Osteocyte (in vitro differentiated cells): ENCODE results near the gene ARID4A. TPM values are rescaled to one million over a fixed set of nuclear protein-coding genes. Genes with fewer than 3 reads are reported as not detected.
"Not testable (repeated sequence)": the region's sequence is repeated elsewhere in the genome, so short reads cannot be mapped to it uniquely, and the experiment has no call there.

Source experiments
- DNase-seq: peaks from one replicate; pipeline ENCODE4 v3.0.0; 2021; ENCODE audit warnings: mixed read lengths; ENCODE audit not compliant: unreplicated experiment; ENCODE audit errors: extremely low spot score
- H3K27ac Mint-ChIP-seq: one replicate; pipeline ENCODE4 v1.8.0; 2021; ENCODE audit warnings: mild to moderate bottlenecking, mixed read lengths; ENCODE audit not compliant: unreplicated experiment
- H3K27me3 Mint-ChIP-seq: one replicate; pipeline ENCODE4 v1.8.0; 2021; ENCODE audit warnings: mixed read lengths; ENCODE audit not compliant: unreplicated experiment
- H3K36me3 Mint-ChIP-seq: one replicate; pipeline ENCODE4 v1.8.0; 2021; ENCODE audit warnings: mixed read lengths; ENCODE audit not compliant: unreplicated experiment
- H3K4me1 Mint-ChIP-seq: one replicate; pipeline ENCODE4 v1.8.0; 2021; ENCODE audit warnings: mixed read lengths; ENCODE audit not compliant: unreplicated experiment
- H3K4me3 Mint-ChIP-seq: one replicate; pipeline ENCODE4 v1.8.0; 2021; ENCODE audit warnings: mild to moderate bottlenecking, moderate library complexity, mixed read lengths; ENCODE audit not compliant: unreplicated experiment
- H3K9me3 Mint-ChIP-seq: one replicate; pipeline ENCODE4 v1.8.0; 2021; ENCODE audit warnings: mixed read lengths; ENCODE audit not compliant: unreplicated experiment
- total RNA-seq: library from RNA; stranded (reverse); gene quantifications from 2 replicates; pipeline ENCODE4 v1.2.1, GENCODE V29; 2021
- TF ChIP-seq, protein P1 (sequence below): fragments of 200-600 bp; sonication (generic); IDR thresholded peaks from 2 replicates; pipeline ENCODE4 v1.5.0; 2021; ENCODE audit warnings: antibody characterized with exemption, mild to moderate bottlenecking, moderate library complexity

The ARID4A gene
- total RNA-seq, 1 donor from 2014 or later, result 19.1 TPM

DNA sequence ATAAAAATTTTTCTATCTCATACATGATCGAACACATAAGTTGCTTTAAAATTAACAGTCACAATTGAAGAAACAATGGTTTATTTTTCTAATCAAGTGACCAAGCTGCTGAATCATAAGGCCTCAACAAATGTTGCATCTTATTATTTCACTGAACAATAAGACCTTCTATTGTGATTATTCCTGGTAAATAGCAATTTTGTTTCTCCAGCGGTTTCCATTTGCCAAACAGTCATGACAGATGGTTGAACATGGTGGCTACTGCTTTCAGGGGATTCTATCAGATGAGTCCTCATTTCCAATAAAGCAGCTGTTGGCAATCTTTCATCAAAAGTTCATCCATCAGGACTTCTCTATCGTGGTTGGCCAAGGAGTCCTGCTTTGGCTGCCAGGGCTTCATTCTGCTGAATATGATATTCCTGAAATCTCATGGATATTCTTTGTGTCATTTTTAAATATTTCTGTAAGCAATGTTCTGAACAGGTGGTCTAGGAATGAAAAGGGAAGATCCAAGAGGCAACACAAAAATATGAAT lies 110.4 kb downstream of the ARID4A start:
- no peak overlapping the region for H3K4me3 Mint-ChIP-seq
- TF ChIP-seq, protein P1, sequence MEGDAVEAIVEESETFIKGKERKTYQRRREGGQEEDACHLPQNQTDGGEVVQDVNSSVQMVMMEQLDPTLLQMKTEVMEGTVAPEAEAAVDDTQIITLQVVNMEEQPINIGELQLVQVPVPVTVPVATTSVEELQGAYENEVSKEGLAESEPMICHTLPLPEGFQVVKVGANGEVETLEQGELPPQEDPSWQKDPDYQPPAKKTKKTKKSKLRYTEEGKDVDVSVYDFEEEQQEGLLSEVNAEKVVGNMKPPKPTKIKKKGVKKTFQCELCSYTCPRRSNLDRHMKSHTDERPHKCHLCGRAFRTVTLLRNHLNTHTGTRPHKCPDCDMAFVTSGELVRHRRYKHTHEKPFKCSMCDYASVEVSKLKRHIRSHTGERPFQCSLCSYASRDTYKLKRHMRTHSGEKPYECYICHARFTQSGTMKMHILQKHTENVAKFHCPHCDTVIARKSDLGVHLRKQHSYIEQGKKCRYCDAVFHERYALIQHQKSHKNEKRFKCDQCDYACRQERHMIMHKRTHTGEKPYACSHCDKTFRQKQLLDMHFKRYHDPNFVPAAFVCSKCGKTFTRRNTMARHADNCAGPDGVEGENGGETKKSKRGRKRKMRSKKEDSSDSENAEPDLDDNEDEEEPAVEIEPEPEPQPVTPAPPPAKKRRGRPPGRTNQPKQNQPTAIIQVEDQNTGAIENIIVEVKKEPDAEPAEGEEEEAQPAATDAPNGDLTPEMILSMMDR, result no peak
- DNase-seq, result no peak
- H3K36me3 Mint-ChIP-seq, result peaks cover 34% of the 10 kb centered on the region
- no peaks in the 10 kb centered on the region for H3K27me3 Mint-ChIP-seq
- H3K27ac Mint-ChIP-seq, result no peak overlapping the region
- no peaks in the 10 kb centered on the region for H3K4me1 Mint-ChIP-seq
- no peaks in the 10 kb centered on the region for H3K9me3 Mint-ChIP-seq

DNA sequence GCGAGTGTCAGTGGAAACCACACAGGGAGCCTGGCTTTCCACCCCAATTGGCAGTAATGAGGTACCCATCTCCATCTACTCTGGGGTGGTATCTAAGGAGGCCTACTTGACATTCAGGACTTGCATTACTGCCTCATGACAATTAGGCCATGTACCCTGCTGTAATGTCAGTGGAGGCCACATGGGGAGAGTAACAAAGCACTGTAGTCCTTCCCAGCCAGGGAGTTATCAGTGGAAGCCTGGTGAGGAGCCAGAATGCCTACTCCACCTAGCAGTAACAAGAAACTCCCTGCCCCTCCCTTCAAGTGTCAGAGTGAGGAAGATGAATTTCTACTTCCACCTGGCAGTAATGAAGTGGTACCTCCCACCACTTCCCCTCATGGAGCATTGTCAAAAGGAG lies 116.5 kb downstream of the ARID4A start:
- Mint-ChIP-seq H3K27me3 (no peaks in the 10 kb centered on the region), H3K9me3 (no peaks in the 10 kb centered on the region), H3K4me3 (no peak overlapping the region), H3K4me1 (no peaks in the 10 kb centered on the region), H3K36me3 (peaks cover 34% of the 10 kb centered on the region), H3K27ac (no peak overlapping the region)
- TF ChIP-seq, protein P1, result no peak
- DNase-seq, result no peak

- H3K27ac Mint-ChIP-seq, result no peak overlapping the region
These were observed 117.5 kb downstream of the ARID4A start for GRCh38 chr14:58415636-58416547.

DNA sequence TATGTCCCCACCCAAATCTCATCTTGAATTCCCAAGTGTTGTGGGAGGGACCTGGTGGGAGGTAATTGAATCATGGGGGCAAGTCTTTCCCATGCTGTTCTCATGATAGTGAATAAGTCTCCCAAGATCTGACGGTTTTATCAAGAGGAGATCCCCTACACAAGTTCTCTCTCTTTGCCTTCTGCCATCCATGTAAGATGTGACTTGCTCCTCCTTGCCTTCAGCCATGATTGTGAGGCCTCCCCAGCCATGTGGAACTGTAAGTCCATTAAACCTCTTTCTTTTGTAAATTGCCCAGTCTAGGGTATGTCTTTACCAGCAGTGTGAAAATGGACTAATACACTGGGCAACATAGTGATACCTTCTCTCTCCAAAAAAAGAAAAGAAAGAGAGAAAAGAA lies 118.6 kb downstream of the ARID4A start:
- not testable (repeated sequence) for H3K27ac Mint-ChIP-seq, H3K4me1 Mint-ChIP-seq, H3K9me3 Mint-ChIP-seq, H3K27me3 Mint-ChIP-seq, H3K4me3 Mint-ChIP-seq, DNase-seq
- peaks cover 31% of the 10 kb centered on the region for H3K36me3 Mint-ChIP-seq

More at GRCh38 chr14:58415636-58416547, 117.5 kb downstream of the ARID4A start:
- H3K4me1 Mint-ChIP-seq, result no peaks in the 10 kb centered on the region
- DNase-seq, result no peak
- TF ChIP-seq, protein P1, result no peak
- no peak overlapping the region for H3K4me3 Mint-ChIP-seq
- H3K36me3 Mint-ChIP-seq, result peaks cover 31% of the 10 kb centered on the region
- H3K9me3 Mint-ChIP-seq, result no peaks in the 10 kb centered on the region
- H3K27me3 Mint-ChIP-seq, result no peaks in the 10 kb centered on the region

Other genes starting within 250 kb of the ARID4A start
- gene ARMH4, start 146.3 kb upstream of the ARID4A start, total RNA-seq, result 13.9 and 16.7 TPM in 2 replicates
- gene ACTR10, start 98.4 kb upstream of the ARID4A start, total RNA-seq, result 80.3 and 99.1 TPM in 2 replicates
- gene PSMA3, start 53.7 kb upstream of the ARID4A start, total RNA-seq, result 143 and 156 TPM in 2 replicates
- not detected in 2 replicates for gene TOMM20L, start 97.4 kb downstream of the ARID4A start, total RNA-seq
- gene TIMM9, start 129.0 kb downstream of the ARID4A start, total RNA-seq, result 39.6 and 40.1 TPM in 2 replicates
- 17.9 and 19.0 TPM in 2 replicates for gene KIAA0586, start 129.2 kb downstream of the ARID4A start, total RNA-seq